A673 (cell line): ENCODE data around the gene PALD1. TPM values are rescaled to one million over a fixed set of nuclear protein-coding genes. Genes with fewer than 3 reads are reported as not detected.
"Not testable (repeated sequence)": the region's sequence is repeated elsewhere in the genome, so short reads cannot be mapped to it uniquely, and the experiment has no call there.

Experiments used
- BruUV-seq: library from RNA; stranded (reverse); fragments of 400-500 nt; replicated peaks from 2 replicates; lab custom pipeline; 2021; lab: Mats Ljungman, UMichigan
- CTCF ChIA-PET: fragments of 300-600 bp; sonication (Branson Sonifier 250); formaldehyde crosslinking; loops from one replicate; lab custom pipeline; 2022; ENCODE audit warnings: antibody characterized with exemption; lab: Charles Lee
- POLR2A ChIA-PET: fragments of 300-600 bp; sonication (Branson Sonifier 250); formaldehyde crosslinking; loops from one replicate; lab custom pipeline; 2022; ENCODE audit warnings: antibody characterized with exemption; ENCODE audit not compliant: low non-redundant PET; lab: Charles Lee
- DNase-seq: peaks from one replicate; pipeline ENCODE4 v3.0.0-alpha.2; 2015; ENCODE audit warnings: low spot score
- H3K27ac ChIP-seq: fragments of 200-600 bp; sonication (generic); 2 replicates; pipeline ENCODE4 v1.5.1; 2016; ENCODE audit warnings: mixed run types, low read depth, mild to moderate bottlenecking, mixed read lengths, antibody characterized with exemption, low read length; ENCODE audit not compliant: poor library complexity, severe bottlenecking
- H3K27me3 ChIP-seq: fragments of 200-600 bp; sonication (generic); replicated peaks from 2 replicates; pipeline ENCODE4 v1.6.1; 2017; ENCODE audit warnings: mixed run types, low read depth, mild to moderate bottlenecking, mixed read lengths, antibody characterized with exemption, low read length; ENCODE audit not compliant: insufficient read depth, poor library complexity
- H3K36me3 ChIP-seq: fragments of 200-600 bp; sonication (generic); 2 replicates; pipeline ENCODE4 v1.6.1; 2016; ENCODE audit warnings: mixed run types, mild to moderate bottlenecking, mixed read lengths, antibody characterized with exemption, low read length; ENCODE audit not compliant: insufficient read depth, poor library complexity, severe bottlenecking
- H3K4me1 ChIP-seq: fragments of 200-600 bp; sonication (generic); 2 replicates; pipeline ENCODE4 v1.6.1; 2017; ENCODE audit warnings: mixed run types, mild to moderate bottlenecking, mixed read lengths, antibody characterized with exemption, low read length; ENCODE audit not compliant: insufficient read depth, poor library complexity, severe bottlenecking
- H3K4me3 ChIP-seq: fragments of 200-600 bp; sonication (generic); 2 replicates; pipeline ENCODE4 v1.5.1; 2016; ENCODE audit warnings: low read depth, mixed run types, mild to moderate bottlenecking, mixed read lengths, low read length; ENCODE audit not compliant: poor library complexity, severe bottlenecking
- H3K9me3 ChIP-seq: fragments of 200-600 bp; sonication (generic); 2 replicates; pipeline ENCODE4 v1.6.1; 2016; ENCODE audit warnings: mixed run types, low read depth, mild to moderate bottlenecking, mixed read lengths, antibody characterized with exemption, low read length; ENCODE audit not compliant: poor library complexity, severe bottlenecking
- CTCF ChIP-seq: fragments of 300-800, 200-600 bp; sonication (generic); conservative IDR thresholded peaks from 2 replicates; pipeline ENCODE4 v1.5.1; 2017; ENCODE audit warnings: low read depth, mild to moderate bottlenecking, antibody characterized with exemption, low read length, moderate library complexity, mixed read lengths
- EZH2 ChIP-seq: fragments of 200-600 bp; sonication (generic); IDR thresholded peaks from 2 replicates; pipeline ENCODE4 v1.6.1; 2017; ENCODE audit warnings: borderline replicate concordance, low read depth, mild to moderate bottlenecking, mixed read lengths, antibody characterized with exemption, low read length; ENCODE audit not compliant: poor library complexity, severe bottlenecking
- intact Hi-C: fragments of 100-400 bp; cut with micrococcal nuclease; formaldehyde crosslinking; loops from one replicate; pipeline ENCODE4 v1.10.0; 2022; ENCODE audit not compliant: unreplicated experiment
- total RNA-seq: library from RNA; stranded (reverse); gene quantifications from 2 replicates; pipeline ENCODE4 v1.2.3, GENCODE V29; 2021

The PALD1 gene
- total RNA-seq, 1 experiment from 2014 or later: 9.0 TPM

- no TSS peak for BruUV-seq
- DNase-seq: no peak
Measured at GRCh38 chr10:70482982-70483760, 4.6 kb downstream of the PALD1 start.

GRCh38 chr10:70483872-70484271 is 5.3 kb downstream of the PALD1 start:
- H3K27ac ChIP-seq, POLR2A ChIA-PET, H3K36me3 ChIP-seq, intact Hi-C loops, H3K4me3 ChIP-seq, BruUV-seq, DNase-seq, CTCF ChIA-PET, H3K27me3 ChIP-seq, H3K9me3 ChIP-seq: not testable (repeated sequence)
- H3K4me1 ChIP-seq: peaks cover 14% of the 10 kb centered on the region

More at GRCh38 chr10:70482982-70483760, 4.6 kb downstream of the PALD1 start:
- Histone ChIP-seq H3K4me3 (no peak overlapping the region), H3K4me1 (peaks cover 15% of the 10 kb centered on the region), H3K27me3 (no peaks in the 10 kb centered on the region), H3K27ac (no peak overlapping the region), H3K9me3 (no peaks in the 10 kb centered on the region), H3K36me3 (no peaks in the 10 kb centered on the region)
- no peak for TF ChIP-seq EZH2
- TF ChIP-seq CTCF: no peak
- ChIA-PET CTCF (no interaction called here), POLR2A (no interaction called here)
- intact Hi-C loops: no loop called here

GRCh38 chr10:70487824-70488223 is 9.3 kb downstream of the PALD1 start:
- no peaks in the 10 kb centered on the region for H3K36me3 ChIP-seq
- TF ChIP-seq EZH2: no peak
- TF ChIP-seq CTCF: no peak
- no peaks in the 10 kb centered on the region for H3K9me3 ChIP-seq
- no peaks in the 10 kb centered on the region for H3K4me1 ChIP-seq
- H3K27ac ChIP-seq: no peak overlapping the region
- CTCF ChIA-PET: no interaction called here
- DNase-seq: no peak
- POLR2A ChIA-PET: no interaction called here
- H3K4me3 ChIP-seq: no peak overlapping the region
- BruUV-seq: no TSS peak
- intact Hi-C loops: no loop called here
- no peaks in the 10 kb centered on the region for H3K27me3 ChIP-seq

- Histone ChIP-seq H3K4me1 (no peaks in the 10 kb centered on the region), H3K4me3 (no peak overlapping the region), H3K36me3 (no peaks in the 10 kb centered on the region), H3K27me3 (no peaks in the 10 kb centered on the region), H3K9me3 (no peaks in the 10 kb centered on the region), H3K27ac (no peak overlapping the region)
- POLR2A ChIA-PET: interaction anchor here (0.5 kb wide), 1 partner anchor 19 kb away, joined by 4 read pairs; no protein-coding TSS in a partner anchor
- CTCF ChIA-PET: no interaction called here
- TF ChIP-seq CTCF (no peak), EZH2 (no peak)
- no peak for DNase-seq
- BruUV-seq: no TSS peak
- intact Hi-C loops: no loop called here
Measured at GRCh38 chr10:70490142-70490541, 11.6 kb downstream of the PALD1 start.
